DOHH2 (cell line): ENCODE results near the gene BANP.

Experiments used
- CTCF ChIP-seq: fragments of 200-600 bp; sonication (generic); IDR thresholded peaks from one replicate; pipeline ENCODE4 v1.5.1; 2014; ENCODE audit warnings: antibody characterized with exemption, mild to moderate bottlenecking, low read depth, low read length; ENCODE audit not compliant: poor library complexity, severe bottlenecking
- EZH2phosphoT487 ChIP-seq: fragments of 200-600 bp; sonication (generic); IDR thresholded peaks from 2 replicates; pipeline ENCODE4 v1.6.1; 2017; ENCODE audit warnings: borderline replicate concordance, mild to moderate bottlenecking, antibody characterized with exemption, low read length, moderate library complexity, mixed read lengths

GRCh38 chr16:88120812-88121211, 169.6 kb downstream of the BANP start:
- TF ChIP-seq CTCF (no peak), EZH2phosphoT487 (no peak)
